ENCODE data around the gene LIMK2. TPM values are rescaled to one million over a fixed set of nuclear protein-coding genes. Genes with fewer than 3 reads are reported as not detected.

The LIMK2 gene
- total RNA-seq, 1 experiment from 2014 or later = 126 TPM

GRCh38 chr22:31321421-31321820 is 109.3 kb downstream of the LIMK2 start:
- no peak overlapping the region for H3K27ac Mint-ChIP-seq (ENCODE audit: low read depth, unreplicated experiment)
- intact Hi-C loops (cut with micrococcal nuclease) = no loop called here
- H3K4me3 Mint-ChIP-seq (ENCODE audit: unreplicated experiment) = no peak overlapping the region
- DNase-seq (ENCODE audit: unreplicated experiment) = no peak
- H3K4me1 Mint-ChIP-seq (ENCODE audit: insufficient read depth, unreplicated experiment) = no peaks in the 10 kb centered on the region
- H3K9me3 Mint-ChIP-seq (ENCODE audit: unreplicated experiment) = peaks cover under 1% of the 10 kb centered on the region
- ChIA-PET POLR2A (interaction anchor here (1.2 to 1.3 kb wide), 2 partner anchors 8 to 29 kb away, joined by 3 to 6 read pairs; partner anchors contain the start of gene PIK3IP1), CTCF (interaction anchor here (1.3 kb wide), 1 partner anchor 8 kb away, joined by 6 read pairs; no protein-coding TSS in a partner anchor)
- no peaks in the 10 kb centered on the region for H3K27me3 Mint-ChIP-seq (ENCODE audit: insufficient read depth, unreplicated experiment)
- no peak for TF ChIP-seq CTCF (IDR thresholded peaks at IDR 0.05; ENCODE audit: unreplicated experiment)
- H3K36me3 Mint-ChIP-seq (ENCODE audit: insufficient read depth, unreplicated experiment) = peaks cover 12% of the 10 kb centered on the region
- no TSS peak for BruUV-seq (replicated peaks)

GRCh38 chr22:31323578-31324550 is 111.8 kb downstream of the LIMK2 start:
- H3K9me3 Mint-ChIP-seq (ENCODE audit: unreplicated experiment) = no peaks in the 10 kb centered on the region
- no peaks in the 10 kb centered on the region for H3K4me1 Mint-ChIP-seq (ENCODE audit: insufficient read depth, unreplicated experiment)
- intact Hi-C loops (cut with micrococcal nuclease) = no loop called here
- H3K4me3 Mint-ChIP-seq (ENCODE audit: unreplicated experiment) = no peak overlapping the region
- no peak overlapping the region for H3K27ac Mint-ChIP-seq (ENCODE audit: low read depth, unreplicated experiment)
- peaks cover 19% of the 10 kb centered on the region for H3K36me3 Mint-ChIP-seq (ENCODE audit: insufficient read depth, unreplicated experiment)
- DNase-seq (ENCODE audit: unreplicated experiment) = no peak
- CTCF ChIA-PET = interaction anchor here (0.5 to 0.7 kb wide), 6 partner anchors 9 to 695 kb away, joined by 3 to 6 read pairs (median 4); no protein-coding TSS in a partner anchor
- H3K27me3 Mint-ChIP-seq (ENCODE audit: insufficient read depth, unreplicated experiment) = no peaks in the 10 kb centered on the region
- POLR2A ChIA-PET = interaction anchor here (1.5 to 1.7 kb wide), 2 partner anchors 10 kb away, joined by 7 to 9 read pairs; no protein-coding TSS in a partner anchor
- BruUV-seq (replicated peaks) = no TSS peak
- no peak for TF ChIP-seq CTCF (IDR thresholded peaks at IDR 0.05; ENCODE audit: unreplicated experiment)

GRCh38 chr22:31326877-31327276 is 114.8 kb downstream of the LIMK2 start:
- ChIA-PET POLR2A (no interaction called here), CTCF (interaction anchor here (0.6 to 0.9 kb wide), 2 partner anchors 87 to 133 kb away, joined by 3 to 6 read pairs; no protein-coding TSS in a partner anchor)
- DNase-seq (ENCODE audit: unreplicated experiment) = no peak
- Mint-ChIP-seq H3K27me3 (ENCODE audit: insufficient read depth, unreplicated experiment) (no peaks in the 10 kb centered on the region), H3K4me1 (ENCODE audit: insufficient read depth, unreplicated experiment) (no peaks in the 10 kb centered on the region), H3K27ac (ENCODE audit: low read depth, unreplicated experiment) (no peak overlapping the region), H3K36me3 (ENCODE audit: insufficient read depth, unreplicated experiment) (peaks cover 43% of the 10 kb centered on the region), H3K4me3 (ENCODE audit: unreplicated experiment) (no peak overlapping the region), H3K9me3 (ENCODE audit: unreplicated experiment) (no peaks in the 10 kb centered on the region)
- no peak for TF ChIP-seq CTCF (IDR thresholded peaks at IDR 0.05; ENCODE audit: unreplicated experiment)
- BruUV-seq (replicated peaks) = no TSS peak
- intact Hi-C loops (cut with micrococcal nuclease) = no loop called here

- Mint-ChIP-seq H3K27ac (ENCODE audit: low read depth, unreplicated experiment) (no peak overlapping the region), H3K36me3 (ENCODE audit: insufficient read depth, unreplicated experiment) (peaks cover 47% of the 10 kb centered on the region), H3K4me1 (ENCODE audit: insufficient read depth, unreplicated experiment) (no peaks in the 10 kb centered on the region), H3K27me3 (ENCODE audit: insufficient read depth, unreplicated experiment) (no peaks in the 10 kb centered on the region), H3K9me3 (ENCODE audit: unreplicated experiment) (no peaks in the 10 kb centered on the region), H3K4me3 (ENCODE audit: unreplicated experiment) (no peak overlapping the region)
- DNase-seq (ENCODE audit: unreplicated experiment) = no peak
- ChIA-PET POLR2A (no interaction called here), CTCF (interaction anchor here (0.6 kb wide), 2 partner anchors 10 to 314 kb away, joined by 3 read pairs; no protein-coding TSS in a partner anchor)
- no peak for TF ChIP-seq CTCF (IDR thresholded peaks at IDR 0.05; ENCODE audit: unreplicated experiment)
- intact Hi-C loops (cut with micrococcal nuclease) = no loop called here
- BruUV-seq (replicated peaks) = no TSS peak
Observed at GRCh38 chr22:31327806-31328543, 115.9 kb downstream of the LIMK2 start.

Measured in MCF 10A (cell line).